ENCODE measurements around the gene SNAI1.

SNAI1 gene

DNA sequence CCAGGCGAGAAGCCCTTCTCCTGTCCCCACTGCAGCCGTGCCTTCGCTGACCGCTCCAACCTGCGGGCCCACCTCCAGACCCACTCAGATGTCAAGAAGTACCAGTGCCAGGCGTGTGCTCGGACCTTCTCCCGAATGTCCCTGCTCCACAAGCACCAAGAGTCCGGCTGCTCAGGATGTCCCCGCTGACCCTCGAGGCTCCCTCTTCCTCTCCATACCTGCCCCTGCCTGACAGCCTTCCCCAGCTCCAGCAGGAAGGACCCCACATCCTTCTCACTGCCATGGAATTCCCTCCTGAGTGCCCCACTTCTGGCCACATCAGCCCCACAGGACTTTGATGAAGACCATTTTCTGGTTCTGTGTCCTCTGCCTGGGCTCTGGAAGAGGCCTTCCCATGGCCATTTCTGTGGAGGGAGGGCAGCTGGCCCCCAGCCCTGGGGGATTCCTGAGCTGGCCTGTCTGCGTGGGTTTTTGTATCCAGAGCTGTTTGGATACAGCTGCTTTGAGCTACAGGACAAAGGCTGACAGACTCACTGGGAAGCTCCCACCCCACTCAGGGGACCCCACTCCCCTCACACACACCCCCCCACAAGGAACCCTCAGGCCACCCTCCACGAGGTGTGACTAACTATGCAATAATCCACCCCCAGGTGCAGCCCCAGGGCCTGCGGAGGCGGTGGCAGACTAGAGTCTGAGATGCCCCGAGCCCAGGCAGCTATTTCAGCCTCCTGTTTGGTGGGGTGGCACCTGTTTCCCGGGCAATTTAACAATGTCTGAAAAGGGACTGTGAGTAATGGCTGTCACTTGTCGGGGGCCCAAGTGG lies 5.3 kb downstream of the SNAI1 start:
- Histone ChIP-seq H3K9me2 (replicated peaks; ENCODE audit: insufficient read depth, low read length) (no peaks in the 10 kb centered on the region), H2AFZ (ENCODE audit: low read depth, low read length, severe bottlenecking) (no peak overlapping the region), H4K20me1 (ENCODE audit: low read depth, low read length) (no peaks in the 10 kb centered on the region), H3F3A (ENCODE audit: insufficient read depth) (no peaks in the 10 kb centered on the region), H3K9me3 (ENCODE audit: insufficient read depth, low read length) (no peaks in the 10 kb centered on the region), H3K9ac (ENCODE audit: low read length) (no peak overlapping the region), H3K4me3 (ENCODE audit: insufficient read depth, low read length, poor library complexity, severe bottlenecking) (no peak overlapping the region), H3K27ac (ENCODE audit: low read depth, low read length) (no peak overlapping the region), H3K27me3 (ENCODE audit: low read length) (no peaks in the 10 kb centered on the region), H3K4me2 (ENCODE audit: low read depth, low read length, poor library complexity, severe bottlenecking) (no peak overlapping the region), H3K36me3 (ENCODE audit: low read length) (no peaks in the 10 kb centered on the region), H3K79me2 (ENCODE audit: insufficient read depth, low read length) (no peaks in the 10 kb centered on the region)
- no peak for TF ChIP-seq EZH2phosphoT487 (conservative IDR thresholded peaks at IDR 0.05; ENCODE audit: low read length)
- TF ChIP-seq, protein P1, sequence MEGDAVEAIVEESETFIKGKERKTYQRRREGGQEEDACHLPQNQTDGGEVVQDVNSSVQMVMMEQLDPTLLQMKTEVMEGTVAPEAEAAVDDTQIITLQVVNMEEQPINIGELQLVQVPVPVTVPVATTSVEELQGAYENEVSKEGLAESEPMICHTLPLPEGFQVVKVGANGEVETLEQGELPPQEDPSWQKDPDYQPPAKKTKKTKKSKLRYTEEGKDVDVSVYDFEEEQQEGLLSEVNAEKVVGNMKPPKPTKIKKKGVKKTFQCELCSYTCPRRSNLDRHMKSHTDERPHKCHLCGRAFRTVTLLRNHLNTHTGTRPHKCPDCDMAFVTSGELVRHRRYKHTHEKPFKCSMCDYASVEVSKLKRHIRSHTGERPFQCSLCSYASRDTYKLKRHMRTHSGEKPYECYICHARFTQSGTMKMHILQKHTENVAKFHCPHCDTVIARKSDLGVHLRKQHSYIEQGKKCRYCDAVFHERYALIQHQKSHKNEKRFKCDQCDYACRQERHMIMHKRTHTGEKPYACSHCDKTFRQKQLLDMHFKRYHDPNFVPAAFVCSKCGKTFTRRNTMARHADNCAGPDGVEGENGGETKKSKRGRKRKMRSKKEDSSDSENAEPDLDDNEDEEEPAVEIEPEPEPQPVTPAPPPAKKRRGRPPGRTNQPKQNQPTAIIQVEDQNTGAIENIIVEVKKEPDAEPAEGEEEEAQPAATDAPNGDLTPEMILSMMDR (IDR thresholded peaks at IDR 0.05; ENCODE audit: insufficient read depth, low read length, poor library complexity, severe bottlenecking), result no peak

GRCh38 chr20:49989234-49990065 lies 6.7 kb downstream of the SNAI1 start:
- TF ChIP-seq EZH2phosphoT487 (conservative IDR thresholded peaks at IDR 0.05; ENCODE audit: low read length), result no peak
- TF ChIP-seq, protein P1 (IDR thresholded peaks at IDR 0.05; ENCODE audit: insufficient read depth, low read length, poor library complexity, severe bottlenecking), result no peak
- H3K79me2 ChIP-seq (ENCODE audit: insufficient read depth, low read length), result no peaks in the 10 kb centered on the region
- H3K9me3 ChIP-seq (ENCODE audit: insufficient read depth, low read length), result no peaks in the 10 kb centered on the region
- H3K27me3 ChIP-seq (ENCODE audit: low read length), result no peaks in the 10 kb centered on the region
- H3K36me3 ChIP-seq (ENCODE audit: low read length), result no peaks in the 10 kb centered on the region
- no peak overlapping the region for H3K4me3 ChIP-seq (ENCODE audit: insufficient read depth, low read length, poor library complexity, severe bottlenecking)
- H3K27ac ChIP-seq (ENCODE audit: low read depth, low read length), result no peak overlapping the region
- H3K9me2 ChIP-seq (replicated peaks; ENCODE audit: insufficient read depth, low read length), result no peaks in the 10 kb centered on the region
- H3K4me2 ChIP-seq (ENCODE audit: low read depth, low read length, poor library complexity, severe bottlenecking), result no peak overlapping the region
- no peaks in the 10 kb centered on the region for H3F3A ChIP-seq (ENCODE audit: insufficient read depth)
- no peak overlapping the region for H2AFZ ChIP-seq (ENCODE audit: low read depth, low read length, severe bottlenecking)
- no peak overlapping the region for H3K9ac ChIP-seq (ENCODE audit: low read length)
- H4K20me1 ChIP-seq (ENCODE audit: low read depth, low read length), result no peaks in the 10 kb centered on the region

DNA sequence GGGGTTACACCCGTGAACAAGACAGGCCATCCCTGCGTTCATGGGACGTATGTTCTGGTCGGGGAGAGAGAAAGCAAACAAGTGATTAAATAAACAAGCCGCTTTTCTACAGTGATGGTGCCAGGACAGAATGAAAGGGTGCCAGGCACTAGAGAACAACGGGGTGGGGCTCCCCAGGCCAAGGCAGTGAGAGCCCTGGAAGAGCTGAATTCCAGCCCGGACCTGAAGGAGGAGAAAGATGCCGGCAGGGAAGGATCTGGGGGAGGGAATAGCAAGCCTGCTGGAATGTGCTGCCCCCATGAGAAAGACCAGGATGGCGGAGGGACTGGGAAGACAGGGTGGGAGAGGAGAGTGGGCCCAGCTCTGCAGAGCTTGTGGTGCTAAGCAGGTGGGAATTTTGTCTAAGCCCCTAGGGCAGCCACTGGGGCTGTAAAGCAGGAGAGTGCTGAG lies 7.5 kb downstream of the SNAI1 start:
- H3K27me3 ChIP-seq (ENCODE audit: low read length), result no peaks in the 10 kb centered on the region
- H3F3A ChIP-seq (ENCODE audit: insufficient read depth), result no peaks in the 10 kb centered on the region
- no peaks in the 10 kb centered on the region for H3K9me3 ChIP-seq (ENCODE audit: insufficient read depth, low read length)
- H3K4me3 ChIP-seq (ENCODE audit: insufficient read depth, low read length, poor library complexity, severe bottlenecking), result no peak overlapping the region
- no peak overlapping the region for H3K27ac ChIP-seq (ENCODE audit: low read depth, low read length)
- H3K9me2 ChIP-seq (replicated peaks; ENCODE audit: insufficient read depth, low read length), result no peaks in the 10 kb centered on the region
- no peaks in the 10 kb centered on the region for H3K79me2 ChIP-seq (ENCODE audit: insufficient read depth, low read length)
- no peak overlapping the region for H2AFZ ChIP-seq (ENCODE audit: low read depth, low read length, severe bottlenecking)
- no peaks in the 10 kb centered on the region for H3K36me3 ChIP-seq (ENCODE audit: low read length)
- H3K4me2 ChIP-seq (ENCODE audit: low read depth, low read length, poor library complexity, severe bottlenecking), result no peak overlapping the region
- TF ChIP-seq, protein P1 (IDR thresholded peaks at IDR 0.05; ENCODE audit: insufficient read depth, low read length, poor library complexity, severe bottlenecking), result no peak
- TF ChIP-seq EZH2phosphoT487 (conservative IDR thresholded peaks at IDR 0.05; ENCODE audit: low read length), result no peak
- no peak overlapping the region for H3K9ac ChIP-seq (ENCODE audit: low read length)
- H4K20me1 ChIP-seq (ENCODE audit: low read depth, low read length), result no peaks in the 10 kb centered on the region
